ENCODE data around the gene GPR52. TPM values are rescaled to one million over a fixed set of nuclear protein-coding genes. Genes with fewer than 3 reads are reported as not detected.
A peak's percentile ranks its signal among the peaks of the same experiment; 100 is the strongest.
"Not testable (repeated sequence)": the region's sequence is repeated elsewhere in the genome, so short reads cannot be mapped to it uniquely, and the experiment has no call there.

Gene GPR52, protein sequence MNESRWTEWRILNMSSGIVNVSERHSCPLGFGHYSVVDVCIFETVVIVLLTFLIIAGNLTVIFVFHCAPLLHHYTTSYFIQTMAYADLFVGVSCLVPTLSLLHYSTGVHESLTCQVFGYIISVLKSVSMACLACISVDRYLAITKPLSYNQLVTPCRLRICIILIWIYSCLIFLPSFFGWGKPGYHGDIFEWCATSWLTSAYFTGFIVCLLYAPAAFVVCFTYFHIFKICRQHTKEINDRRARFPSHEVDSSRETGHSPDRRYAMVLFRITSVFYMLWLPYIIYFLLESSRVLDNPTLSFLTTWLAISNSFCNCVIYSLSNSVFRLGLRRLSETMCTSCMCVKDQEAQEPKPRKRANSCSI
- total RNA-seq (2014; rRNA removed; shearing (Covaris generic)): not detected in 2 replicates

DNA sequence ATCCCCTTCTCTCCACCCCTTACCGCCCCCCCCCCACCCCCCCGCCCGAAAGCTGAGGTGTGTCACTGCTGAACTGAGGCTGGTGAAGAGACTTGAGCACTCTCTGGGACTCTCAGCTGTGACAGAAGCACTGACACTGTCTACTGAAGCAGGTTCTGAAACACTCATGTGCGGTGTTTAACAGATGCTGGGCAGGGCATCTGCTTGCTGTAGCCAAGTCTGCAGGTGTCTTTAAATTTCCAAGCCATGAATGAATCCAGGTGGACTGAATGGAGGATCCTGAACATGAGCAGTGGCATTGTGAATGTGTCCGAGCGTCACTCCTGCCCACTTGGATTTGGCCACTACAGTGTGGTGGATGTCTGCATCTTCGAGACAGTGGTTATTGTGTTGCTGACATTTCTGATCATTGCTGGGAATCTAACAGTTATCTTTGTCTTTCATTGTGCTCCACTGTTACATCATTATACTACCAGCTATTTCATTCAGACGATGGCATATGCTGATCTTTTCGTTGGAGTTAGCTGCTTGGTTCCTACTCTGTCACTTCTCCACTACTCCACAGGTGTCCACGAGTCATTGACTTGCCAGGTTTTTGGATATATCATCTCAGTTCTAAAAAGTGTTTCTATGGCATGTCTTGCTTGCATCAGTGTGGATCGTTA, at the start of gene GPR52:
TSS of gene GPR52 (plus strand) at position 99 of the 665 bp plus-strand sequence. CDS start at position 247, 148 bp downstream.
- in situ Hi-C loops (cut with HindIII; ENCODE audit: low sequenced_read_pairs): no loop called here
- peak; percentile 62 for DNase-seq (ENCODE audit: low spot score)

DNA sequence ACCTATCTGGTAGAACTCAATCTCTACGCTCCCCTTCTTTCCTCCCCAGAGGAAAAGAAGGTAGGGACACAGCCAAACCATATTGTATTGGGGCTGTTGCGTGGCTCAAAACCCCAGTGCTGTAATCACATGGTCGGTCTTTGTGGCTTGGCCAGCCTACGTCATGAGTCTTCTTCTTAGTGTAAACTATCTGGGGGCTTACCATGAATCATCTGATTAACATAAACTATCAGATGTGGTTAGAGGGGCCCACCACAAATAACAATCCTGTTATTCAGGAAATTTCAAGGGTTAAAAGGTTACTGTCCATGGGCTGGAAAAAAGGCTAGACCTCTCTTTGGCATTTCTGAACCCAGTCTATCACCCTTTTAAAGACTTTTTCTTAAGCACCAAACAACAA, 49.5 kb upstream of the GPR52 start:
- in situ Hi-C loops (cut with HindIII; ENCODE audit: low sequenced_read_pairs): no loop called here
- no peak for DNase-seq (ENCODE audit: low spot score)

DNA sequence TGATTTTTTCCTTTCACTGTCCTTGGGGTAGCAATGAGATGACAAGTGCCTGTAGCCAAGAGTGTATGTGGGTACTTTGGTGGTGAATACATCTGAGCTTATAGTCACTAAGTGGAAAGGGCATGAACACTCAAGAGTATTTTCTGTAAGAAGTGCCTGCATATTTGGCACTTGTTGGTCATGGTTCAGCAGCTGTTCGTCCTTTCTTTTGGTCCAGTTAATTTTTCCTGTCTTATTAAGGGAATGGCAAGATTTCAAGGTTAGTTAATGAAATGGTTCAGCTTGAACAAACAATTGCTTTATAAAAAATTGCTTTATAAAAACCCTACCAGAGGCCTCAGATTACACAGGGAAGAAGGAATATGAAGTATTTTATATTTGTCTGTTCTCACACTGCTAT, 48.6 kb upstream of the GPR52 start:
- in situ Hi-C loops (cut with HindIII; ENCODE audit: low sequenced_read_pairs): no loop called here
- DNase-seq (ENCODE audit: low spot score): peak; percentile 51

DNA sequence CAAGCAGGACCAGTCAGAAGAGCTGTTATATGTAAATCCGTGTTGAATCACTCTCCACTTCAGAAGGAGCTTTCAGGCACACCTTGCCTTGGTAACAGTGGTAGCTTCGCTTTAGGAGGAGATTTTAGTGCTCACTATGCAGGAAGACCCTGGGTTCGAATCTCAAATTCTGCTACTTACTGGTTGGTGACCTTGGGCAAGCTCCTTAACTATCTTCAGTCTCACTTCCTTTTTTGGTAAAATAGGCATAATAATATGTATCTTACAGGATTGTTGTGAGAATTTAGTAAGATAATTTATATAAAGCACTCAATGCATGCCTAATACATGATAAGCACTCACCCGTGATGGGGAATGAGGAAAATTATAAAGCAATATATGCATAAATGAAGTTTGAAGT, 46.7 kb upstream of the GPR52 start:
- DNase-seq (ENCODE audit: low spot score): no peak
- in situ Hi-C loops (cut with HindIII; ENCODE audit: low sequenced_read_pairs): no loop called here

DNA sequence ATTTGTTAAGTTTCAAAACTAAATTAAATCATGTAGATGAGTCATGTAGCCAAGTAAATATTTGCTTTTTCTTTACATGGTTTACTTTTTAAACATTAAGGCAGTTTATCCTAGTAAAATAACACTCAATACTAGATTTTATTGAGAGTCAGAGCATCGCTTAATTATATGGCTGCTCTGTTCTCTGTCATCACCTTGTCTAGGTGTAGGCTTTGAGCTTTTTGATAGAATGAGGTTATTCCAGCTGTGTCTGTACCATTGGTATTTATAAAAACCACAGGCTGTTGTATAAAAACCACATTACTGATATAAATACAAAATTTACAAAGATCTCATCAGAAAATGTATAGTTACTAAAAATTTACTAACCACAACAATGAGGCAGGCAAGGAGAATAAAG, 42.5 kb upstream of the GPR52 start:
- in situ Hi-C loops (cut with HindIII; ENCODE audit: low sequenced_read_pairs): no loop called here
- no peak for DNase-seq (ENCODE audit: low spot score)

DNA sequence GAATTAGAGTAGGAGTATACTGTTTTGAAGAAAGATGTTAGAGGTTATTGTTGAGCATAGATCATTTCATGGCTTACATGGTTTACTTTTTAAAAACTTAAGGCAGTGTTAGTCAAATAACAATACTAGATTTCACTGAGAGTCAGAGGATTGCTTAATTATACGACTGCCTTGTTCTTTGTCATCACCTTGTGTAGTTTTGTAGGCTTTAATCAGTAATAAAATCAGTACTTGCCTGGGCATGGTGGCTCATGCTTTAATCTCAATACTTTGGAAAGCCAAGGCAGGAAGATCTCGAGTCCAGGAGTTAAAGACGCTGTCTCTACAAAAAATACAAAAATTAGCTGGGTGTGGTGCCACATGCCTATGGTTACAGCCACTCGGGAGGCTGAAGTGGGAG, 41.3 kb upstream of the GPR52 start:
- no peak for DNase-seq (ENCODE audit: low spot score)
- in situ Hi-C loops (cut with HindIII; ENCODE audit: low sequenced_read_pairs): no loop called here

DNA sequence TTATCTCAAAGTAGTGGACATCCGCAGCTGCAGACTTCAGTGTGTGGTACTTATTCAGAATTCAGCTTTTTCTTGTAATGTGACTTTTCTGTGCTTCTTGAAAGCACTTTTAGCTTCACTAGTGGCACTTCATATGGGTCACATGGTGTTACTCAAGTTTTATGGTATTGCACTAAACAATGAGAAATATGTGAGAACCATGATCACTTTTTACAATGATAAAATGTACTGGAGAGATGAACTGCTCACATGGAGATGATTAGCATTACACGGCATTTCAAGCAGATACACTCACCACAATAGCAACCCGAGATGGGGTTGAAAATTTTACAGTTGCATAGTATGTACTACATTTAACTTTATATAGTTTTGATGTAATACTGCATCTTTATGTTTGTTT, 40.1 kb upstream of the GPR52 start:
- in situ Hi-C loops (cut with HindIII; ENCODE audit: low sequenced_read_pairs): no loop called here
- no peak for DNase-seq (ENCODE audit: low spot score)

DNA sequence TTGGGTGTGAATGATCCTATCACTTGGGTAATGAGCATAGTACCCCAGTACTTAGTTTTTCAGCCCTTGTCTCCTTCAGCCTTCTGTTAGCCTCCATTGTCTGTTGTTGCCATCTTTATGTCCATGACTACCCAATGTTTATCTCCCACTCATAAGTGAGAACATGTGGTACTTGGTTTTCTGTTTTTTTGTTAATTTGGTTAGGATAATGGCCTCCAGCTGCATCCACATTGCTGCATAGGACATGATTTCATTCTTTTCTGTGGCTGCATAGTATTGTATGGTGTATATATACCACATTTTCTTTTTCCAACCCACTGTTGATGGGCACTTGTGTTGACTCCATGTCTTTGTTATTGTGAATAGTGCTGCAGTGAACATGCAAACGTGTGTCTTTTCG, 39.6 kb upstream of the GPR52 start:
- in situ Hi-C loops (cut with HindIII; ENCODE audit: low sequenced_read_pairs): no loop called here
- no peak for DNase-seq (ENCODE audit: low spot score)

DNA sequence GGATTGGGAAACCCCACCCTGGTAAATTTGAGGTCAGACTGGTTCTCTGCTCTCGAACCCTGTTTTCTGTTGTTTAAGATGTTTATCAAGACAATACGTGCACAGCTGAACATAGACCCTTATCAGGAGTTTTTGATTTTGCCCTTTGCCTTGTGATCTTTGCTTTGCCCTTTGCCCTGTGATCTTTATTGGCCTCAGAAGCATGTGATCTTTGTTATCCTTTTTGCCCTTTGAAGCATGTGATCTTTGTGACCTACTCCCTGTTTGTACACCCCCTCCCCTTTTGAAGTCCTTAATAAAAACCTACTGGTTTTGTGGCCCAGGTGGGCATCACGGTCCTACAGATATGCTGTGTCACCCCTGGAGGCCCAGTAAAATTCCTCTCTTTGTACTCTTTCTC, 38.0 kb upstream of the GPR52 start:
- in situ Hi-C loops (cut with HindIII; ENCODE audit: low sequenced_read_pairs); DNase-seq (ENCODE audit: low spot score): not testable (repeated sequence)

DNA sequence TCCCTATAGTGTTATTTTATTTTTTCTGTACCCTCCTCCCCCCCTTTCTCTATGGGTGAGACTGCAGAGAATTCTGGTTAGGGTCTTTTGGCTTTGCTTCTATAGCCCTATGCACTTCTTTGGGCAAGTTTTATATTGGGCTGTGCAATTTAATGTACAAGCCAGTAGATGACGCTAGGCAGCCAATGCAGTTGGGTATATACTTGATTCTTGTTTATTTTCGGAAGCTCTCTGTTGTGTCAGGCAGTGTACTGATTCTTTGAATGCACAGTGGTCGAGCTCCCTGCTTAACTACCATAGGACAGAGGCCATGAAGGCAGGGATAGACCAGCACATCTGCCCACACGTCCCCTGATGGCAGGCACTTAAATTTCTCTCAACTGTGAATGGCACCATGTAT, 34.1 kb upstream of the GPR52 start:
- no peak for DNase-seq (ENCODE audit: low spot score)
- in situ Hi-C loops (cut with HindIII; ENCODE audit: low sequenced_read_pairs): no loop called here

DNA sequence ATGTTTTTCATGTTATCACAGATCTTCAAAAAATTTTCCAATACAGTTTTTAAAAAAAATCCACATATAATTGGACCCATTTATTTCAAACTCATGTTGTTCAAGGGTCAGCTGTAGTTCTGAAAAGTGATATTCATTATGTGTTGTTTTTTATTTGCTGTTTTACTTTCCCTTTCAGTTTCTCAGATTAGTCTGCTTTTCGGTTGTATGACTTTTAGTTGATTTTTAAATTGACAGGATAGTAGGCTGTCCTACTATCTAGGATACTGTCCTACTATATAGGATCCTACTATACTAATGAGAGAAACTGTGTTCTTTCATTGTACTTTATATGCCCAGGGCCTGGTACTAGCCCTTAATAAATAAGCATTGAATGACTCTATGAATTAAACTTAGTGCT, 33.6 kb upstream of the GPR52 start:
- in situ Hi-C loops (cut with HindIII; ENCODE audit: low sequenced_read_pairs): no loop called here
- DNase-seq (ENCODE audit: low spot score): no peak

DNA sequence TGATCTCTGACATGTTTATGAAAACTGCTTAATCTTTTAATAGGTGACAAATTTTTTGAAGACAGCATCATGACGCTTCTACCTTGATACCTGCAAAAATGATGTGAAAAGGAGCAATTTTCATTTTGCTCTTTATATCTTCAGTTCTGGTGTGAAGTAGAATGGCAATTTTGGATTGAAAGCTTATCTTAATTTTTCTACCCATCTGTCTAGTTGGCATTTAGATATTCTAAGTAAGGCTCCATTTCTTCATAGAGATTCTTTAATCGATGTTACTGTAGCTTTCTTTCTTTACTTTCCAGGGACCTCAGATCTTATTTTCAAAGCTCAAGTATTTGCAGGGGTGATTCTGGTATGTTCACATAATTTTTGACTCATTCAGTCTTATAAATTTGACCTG, 32.3 kb upstream of the GPR52 start:
- peak; percentile 42 for DNase-seq (ENCODE audit: low spot score)
- in situ Hi-C loops (cut with HindIII; ENCODE audit: low sequenced_read_pairs): no loop called here

DNA sequence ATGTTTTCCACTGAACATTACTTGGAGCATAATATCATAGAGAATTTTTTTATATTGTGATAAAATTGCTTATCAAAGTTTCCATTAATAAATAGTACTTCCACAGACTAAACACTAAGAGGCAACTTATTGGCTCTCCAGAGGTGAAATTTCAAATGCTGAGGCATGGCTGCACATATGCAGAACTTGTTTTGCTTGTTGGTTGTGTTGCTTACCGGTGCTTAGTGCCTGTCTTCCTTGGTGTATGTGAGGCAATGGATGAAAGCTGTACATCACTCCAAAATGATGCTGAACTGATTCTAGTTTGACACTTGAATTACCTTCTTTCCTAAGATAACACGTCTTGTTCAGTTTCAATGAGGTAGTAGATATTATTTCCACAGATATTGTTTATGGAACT, 29.8 kb upstream of the GPR52 start:
- in situ Hi-C loops (cut with HindIII; ENCODE audit: low sequenced_read_pairs): no loop called here

DNA sequence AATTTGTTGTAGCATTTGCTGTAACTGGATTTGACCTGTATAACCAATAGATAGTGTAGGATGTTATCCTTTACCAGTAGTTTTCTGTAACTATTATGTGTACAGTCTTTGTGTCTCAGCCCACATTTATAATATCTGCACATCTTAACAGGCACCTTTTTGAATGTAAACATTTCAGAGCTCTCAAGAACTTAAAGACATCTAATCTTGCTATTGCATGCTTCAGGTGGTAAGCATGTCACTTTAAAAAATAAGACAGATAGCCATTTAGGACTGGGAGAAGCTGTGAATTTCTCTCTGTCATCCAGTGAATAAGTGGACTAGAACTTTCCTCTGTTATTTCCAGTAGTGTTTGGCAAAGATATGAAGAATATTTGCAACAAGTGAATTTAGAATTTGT, 22.6 kb upstream of the GPR52 start:
- in situ Hi-C loops (cut with HindIII; ENCODE audit: low sequenced_read_pairs): no loop called here

More for the DNA sequence above, 29.8 kb upstream of the GPR52 start:
- DNase-seq (ENCODE audit: low spot score): no peak

DNA sequence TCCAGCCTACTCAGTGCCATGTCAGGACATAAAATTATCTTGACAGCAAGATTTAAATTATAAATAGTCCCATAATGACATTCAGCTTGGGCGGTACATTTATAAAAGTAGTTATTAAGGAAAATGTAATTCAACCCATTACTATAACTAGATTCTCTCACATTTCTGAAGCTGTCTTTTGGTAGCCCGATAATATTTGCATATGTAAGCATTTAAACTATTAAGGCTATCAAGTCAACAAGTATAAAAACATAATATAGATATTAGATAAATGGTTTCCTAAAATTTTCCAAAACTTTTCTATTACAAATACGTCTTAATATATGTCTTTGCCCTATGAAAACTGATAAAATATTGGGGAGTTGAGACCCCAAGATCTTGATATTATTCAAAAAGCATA, 21.6 kb upstream of the GPR52 start:
- DNase-seq (ENCODE audit: low spot score): no peak

More for the DNA sequence above, 22.6 kb upstream of the GPR52 start:
- DNase-seq (ENCODE audit: low spot score): no peak

DNA sequence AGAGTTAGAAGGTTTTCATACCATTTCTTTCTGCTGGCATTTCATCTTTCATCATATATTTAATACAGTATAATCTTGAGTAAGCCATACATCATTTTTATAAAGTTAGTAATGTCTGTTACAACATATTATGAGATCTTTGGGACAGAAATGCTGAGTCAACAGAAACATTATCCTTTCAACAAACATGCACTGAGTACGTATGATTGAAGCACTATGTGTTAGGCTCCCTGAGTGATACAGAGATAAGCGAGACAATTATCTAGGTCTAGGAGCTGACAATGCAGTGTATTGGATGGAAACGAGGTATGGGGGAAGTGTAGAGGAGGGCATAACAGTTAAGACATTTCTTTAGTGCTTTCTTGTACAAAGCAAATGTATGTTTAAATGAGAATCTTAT, 19.7 kb upstream of the GPR52 start:
- in situ Hi-C loops (cut with HindIII; ENCODE audit: low sequenced_read_pairs): no loop called here
- no peak for DNase-seq (ENCODE audit: low spot score)

More for the DNA sequence above, 21.6 kb upstream of the GPR52 start:
- in situ Hi-C loops (cut with HindIII; ENCODE audit: low sequenced_read_pairs): no loop called here

DNA sequence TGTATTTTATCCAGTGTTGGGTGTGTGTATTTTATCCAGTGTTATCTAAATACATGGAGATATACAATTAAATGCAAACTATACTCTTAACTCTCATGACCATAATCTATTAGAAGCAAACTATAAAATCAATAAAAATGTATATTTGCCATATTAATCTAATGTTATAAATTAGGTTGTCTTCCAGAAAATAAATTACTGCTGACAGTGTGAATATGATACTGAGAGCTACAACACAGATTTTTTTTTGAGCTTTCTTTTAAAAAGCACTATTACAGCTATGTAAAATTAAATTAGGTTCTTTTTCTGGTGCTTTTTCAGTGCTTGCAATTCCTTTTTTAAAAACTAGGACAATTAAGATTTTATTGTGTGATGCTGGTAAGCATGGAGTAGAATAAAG, 19.0 kb upstream of the GPR52 start:
- in situ Hi-C loops (cut with HindIII; ENCODE audit: low sequenced_read_pairs): no loop called here

DNA sequence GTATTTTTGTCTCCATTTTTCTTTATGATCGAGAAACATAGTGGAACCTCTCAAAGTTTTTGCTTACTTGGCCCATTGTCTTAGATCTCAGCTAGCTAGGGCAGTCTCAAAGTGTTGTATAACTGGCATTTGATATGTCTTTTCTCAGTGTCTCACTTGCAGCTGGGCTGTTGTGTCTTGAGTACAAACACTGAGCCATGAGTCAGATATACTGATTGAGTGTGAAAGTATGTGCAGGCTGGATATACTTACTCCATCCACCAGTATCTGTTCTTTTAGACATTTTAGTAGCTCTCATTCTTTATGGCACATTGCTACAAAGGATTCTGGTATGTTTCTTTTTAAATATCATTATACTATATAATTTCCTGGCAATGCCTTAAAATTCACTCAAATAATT, 14.3 kb upstream of the GPR52 start:
- in situ Hi-C loops (cut with HindIII; ENCODE audit: low sequenced_read_pairs): no loop called here
- no peak for DNase-seq (ENCODE audit: low spot score)

More for the DNA sequence above, 19.0 kb upstream of the GPR52 start:
- DNase-seq (ENCODE audit: low spot score): no peak

DNA sequence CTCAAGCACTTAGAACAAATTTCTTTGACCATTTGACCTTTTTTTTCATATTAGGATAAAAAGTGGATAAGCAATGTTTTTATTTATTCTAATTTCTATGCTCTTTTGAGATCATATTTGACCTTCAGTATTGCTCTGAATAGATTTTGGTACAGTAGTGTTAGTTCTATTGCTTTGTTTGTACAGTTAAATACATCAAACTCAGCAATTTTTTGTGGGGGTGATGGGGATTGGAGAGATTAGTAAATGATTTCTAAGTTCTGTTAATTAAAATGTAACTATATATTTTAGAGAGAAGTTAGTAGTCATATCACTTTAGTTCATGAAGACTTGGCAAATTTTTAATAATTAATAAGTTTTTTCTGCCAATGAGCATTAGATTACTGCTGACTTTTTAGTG, 2.4 kb upstream of the GPR52 start:
- DNase-seq (ENCODE audit: low spot score): no peak
- in situ Hi-C loops (cut with HindIII; ENCODE audit: low sequenced_read_pairs): no loop called here

DNA sequence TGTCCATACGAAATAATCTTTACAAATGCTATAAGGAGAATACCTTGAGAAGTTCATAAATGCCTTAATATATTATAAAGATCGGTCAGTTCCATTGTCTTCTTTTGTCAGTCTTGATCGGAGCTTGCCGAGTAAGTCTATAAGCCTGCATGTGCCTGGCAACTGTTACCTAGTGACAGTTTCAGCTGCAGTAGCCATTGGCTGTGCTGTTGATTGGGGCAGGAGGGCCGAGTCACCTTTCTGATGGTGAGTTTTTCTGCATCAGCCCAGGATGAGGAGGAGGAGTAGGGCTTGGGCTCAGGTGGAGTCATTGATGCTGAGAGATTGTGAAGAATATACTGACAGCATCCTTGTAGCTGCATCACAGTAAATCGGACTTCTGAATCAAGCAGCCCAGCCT, 1.9 kb upstream of the GPR52 start:
- in situ Hi-C loops (cut with HindIII; ENCODE audit: low sequenced_read_pairs): no loop called here
- DNase-seq (ENCODE audit: low spot score): peak; percentile 76

DNA sequence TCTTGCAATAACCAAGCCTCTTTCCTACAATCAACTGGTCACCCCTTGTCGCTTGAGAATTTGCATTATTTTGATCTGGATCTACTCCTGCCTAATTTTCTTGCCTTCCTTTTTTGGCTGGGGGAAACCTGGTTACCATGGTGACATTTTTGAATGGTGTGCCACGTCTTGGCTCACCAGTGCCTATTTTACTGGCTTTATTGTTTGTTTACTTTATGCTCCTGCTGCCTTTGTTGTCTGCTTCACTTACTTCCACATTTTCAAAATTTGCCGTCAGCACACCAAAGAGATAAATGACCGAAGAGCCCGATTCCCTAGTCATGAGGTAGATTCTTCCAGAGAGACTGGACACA, 743 bp downstream of the GPR52 start:
- in situ Hi-C loops (cut with HindIII; ENCODE audit: low sequenced_read_pairs): no loop called here

More for the DNA sequence above, 743 bp downstream of the GPR52 start:
- peak; percentile 69 for DNase-seq (ENCODE audit: low spot score)

Measured in G401 (cell line).